ENCODE measurements around the gene DGAT2. TPM values are rescaled to one million over a fixed set of nuclear protein-coding genes. Genes with fewer than 3 reads are reported as not detected.

Gene DGAT2
- polyA plus RNA-seq, 1 donor (not counting 4 experiments of a cell fraction or from before 2014, with no cell fraction given), result 1.8 TPM

- Histone ChIP-seq H3K9me1 (ENCODE audit: control insufficient read depth, extremely low read depth, insufficient read depth, low read length) (no peaks in the 10 kb centered on the region), H3K4me2 (ENCODE audit: control insufficient read depth, extremely low read depth, insufficient read depth, low read depth, low read length) (no peak overlapping the region), H3K9me3 (ENCODE audit: control insufficient read depth, low read depth, low read length) (no peaks in the 10 kb centered on the region), H3K79me2 (ENCODE audit: control insufficient read depth, insufficient read depth, low read length) (no peaks in the 10 kb centered on the region), H3K9ac (ENCODE audit: control insufficient read depth, extremely low read depth, insufficient read depth, low read length) (no peak overlapping the region), H3K4me3 (ENCODE audit: control insufficient read depth in 2 of 3, extremely low read depth in 1 of 3, insufficient read depth in 2 of 3, low read depth in 1 of 3, low read length in 3 of 3) (no peak overlapping the region), H3K4me1 (ENCODE audit: control insufficient read depth, extremely low read depth, insufficient read depth, low read length) (no peaks in the 10 kb centered on the region), H3K27me3 (ENCODE audit: control insufficient read depth, extremely low read depth, insufficient read depth, low read length) (peaks cover 9% of the 10 kb centered on the region), H3K36me3 (ENCODE audit: control insufficient read depth in 2 of 2, extremely low read depth in 1 of 2, insufficient read depth in 2 of 2, low read length in 2 of 2) (no peaks in the 10 kb centered on the region), H3K27ac (ENCODE audit: control insufficient read depth, insufficient read depth, low read length) (no peak overlapping the region), H4K20me1 (ENCODE audit: control insufficient read depth, extremely low read depth, insufficient read depth, low read length) (no peaks in the 10 kb centered on the region), H2AFZ (ENCODE audit: control insufficient read depth, low read length) (no peak overlapping the region)
- FAIRE-seq (no peak), DNase-seq (ENCODE audit: low read depth, low spot score) (no peak)
- TF ChIP-seq EZH2 (IDR thresholded peaks at IDR 0.05; ENCODE audit: low read length) (no peak), CTCF (optimal IDR thresholded peaks at IDR 0.05 in 1 of 3, IDR thresholded peaks at IDR 0.05 in 1 of 3, conservative IDR thresholded peaks at IDR 0.05 in 1 of 3; ENCODE audit: extremely low read depth in 1 of 3, insufficient read depth in 2 of 3, low read length in 3 of 3) (no peak)
- dilution Hi-C loops (cut with MboI; ENCODE audit: extremely low pct_ligation_motif_present, low sequenced_read_pairs), result no loop called here
Observed at GRCh38 chr11:75733071-75733430, 35.5 kb upstream of the DGAT2 start.

GRCh38 chr11:75733431-75734107 lies 35.0 kb upstream of the DGAT2 start:
- no peak overlapping the region for H3K9ac ChIP-seq (ENCODE audit: control insufficient read depth, extremely low read depth, insufficient read depth, low read length)
- no peak for TF ChIP-seq EZH2 (IDR thresholded peaks at IDR 0.05; ENCODE audit: low read length)
- no peak for TF ChIP-seq CTCF (optimal IDR thresholded peaks at IDR 0.05 in 1 of 3, IDR thresholded peaks at IDR 0.05 in 1 of 3, conservative IDR thresholded peaks at IDR 0.05 in 1 of 3; ENCODE audit: extremely low read depth in 1 of 3, insufficient read depth in 2 of 3, low read length in 3 of 3)
- no peaks in the 10 kb centered on the region for H3K9me1 ChIP-seq (ENCODE audit: control insufficient read depth, extremely low read depth, insufficient read depth, low read length)
- DNase-seq (ENCODE audit: low read depth, low spot score), result no peak
- H3K9me3 ChIP-seq (ENCODE audit: control insufficient read depth, low read depth, low read length), result no peaks in the 10 kb centered on the region
- no peaks in the 10 kb centered on the region for H4K20me1 ChIP-seq (ENCODE audit: control insufficient read depth, extremely low read depth, insufficient read depth, low read length)
- dilution Hi-C loops (cut with MboI; ENCODE audit: extremely low pct_ligation_motif_present, low sequenced_read_pairs), result no loop called here
- no peaks in the 10 kb centered on the region for H3K36me3 ChIP-seq (ENCODE audit: control insufficient read depth in 2 of 2, extremely low read depth in 1 of 2, insufficient read depth in 2 of 2, low read length in 2 of 2)
- H3K27ac ChIP-seq (ENCODE audit: control insufficient read depth, insufficient read depth, low read length), result no peak overlapping the region
- H2AFZ ChIP-seq (ENCODE audit: control insufficient read depth, low read length), result no peak overlapping the region
- no peak for FAIRE-seq
- no peaks in the 10 kb centered on the region for H3K79me2 ChIP-seq (ENCODE audit: control insufficient read depth, insufficient read depth, low read length)
- H3K4me3 ChIP-seq (ENCODE audit: control insufficient read depth in 2 of 3, extremely low read depth in 1 of 3, insufficient read depth in 2 of 3, low read depth in 1 of 3, low read length in 3 of 3), result no peak overlapping the region
- H3K4me1 ChIP-seq (ENCODE audit: control insufficient read depth, extremely low read depth, insufficient read depth, low read length), result no peaks in the 10 kb centered on the region
- no peak overlapping the region for H3K4me2 ChIP-seq (ENCODE audit: control insufficient read depth, extremely low read depth, insufficient read depth, low read depth, low read length)
- H3K27me3 ChIP-seq (ENCODE audit: control insufficient read depth, extremely low read depth, insufficient read depth, low read length), result peaks cover 9% of the 10 kb centered on the region
